Measurements from ENCODE around the gene SIRPD.
"Not testable (repeated sequence)": the region's sequence is repeated elsewhere in the genome, so short reads cannot be mapped to it uniquely, and the experiment has no call there.

Gene SIRPD

DNA sequence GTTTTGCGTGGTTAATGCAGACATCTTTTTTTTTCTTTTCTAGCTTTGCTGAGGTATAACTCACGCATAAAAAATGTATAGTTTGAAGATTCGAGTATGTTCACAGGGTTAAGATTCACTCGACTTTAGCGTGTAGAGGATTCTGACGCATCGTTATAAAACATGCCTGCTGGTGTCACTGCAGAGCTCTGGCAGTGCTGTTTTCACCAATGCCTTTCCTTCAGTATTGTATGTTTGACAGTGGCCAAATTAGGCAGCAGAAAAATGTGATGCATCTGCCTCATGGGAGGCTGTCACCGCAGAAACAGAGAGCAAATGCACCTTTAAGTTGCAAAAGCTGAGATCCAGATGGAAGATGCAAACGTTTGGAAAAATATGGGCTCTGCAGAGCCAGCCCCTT lies 48.3 kb downstream of the SIRPD start:
- Histone ChIP-seq H3K4me2 (no peak overlapping the region), H3K4me1 (no peaks in the 10 kb centered on the region), H3K36me3 (peaks cover 0 to 12% (median 0%) of the 10 kb centered on the region in 11 experiments; a peak in 2 of 22 replicates), H3K9me3 (replicated peaks in 1 of 11) (peaks cover 7 to 20% (median 12%) of the 10 kb centered on the region in 11 experiments; a peak in 19 of 22 replicates), H3K27ac (no peak overlapping the region), H3K4me3 (no peak overlapping the region), H4K20me1 (no peaks in the 10 kb centered on the region), H3K9ac (no peak overlapping the region), H3K27me3 (no peaks in the 10 kb centered on the region)
- TF ChIP-seq Cebpa-rat (IDR thresholded peaks at IDR 0.05): no peak

GRCh38 chr20:1508574-1508973 lies 48.9 kb downstream of the SIRPD start:
- H3K27ac ChIP-seq: no peak overlapping the region
- peaks cover 7 to 15% (median 11%) of the 10 kb centered on the region in 11 experiments; a peak in 19 of 22 replicates for H3K9me3 ChIP-seq (replicated peaks in 1 of 11)
- peaks cover 0 to 10% (median 0%) of the 10 kb centered on the region in 11 experiments; a peak in 2 of 22 replicates for H3K36me3 ChIP-seq
- no peaks in the 10 kb centered on the region for H3K4me1 ChIP-seq
- H3K4me2 ChIP-seq: no peak overlapping the region
- no peaks in the 10 kb centered on the region for H4K20me1 ChIP-seq
- no peak for TF ChIP-seq Cebpa-rat (IDR thresholded peaks at IDR 0.05)
- H3K4me3 ChIP-seq: no peak overlapping the region
- H3K9ac ChIP-seq: no peak overlapping the region
- no peaks in the 10 kb centered on the region for H3K27me3 ChIP-seq

DNA sequence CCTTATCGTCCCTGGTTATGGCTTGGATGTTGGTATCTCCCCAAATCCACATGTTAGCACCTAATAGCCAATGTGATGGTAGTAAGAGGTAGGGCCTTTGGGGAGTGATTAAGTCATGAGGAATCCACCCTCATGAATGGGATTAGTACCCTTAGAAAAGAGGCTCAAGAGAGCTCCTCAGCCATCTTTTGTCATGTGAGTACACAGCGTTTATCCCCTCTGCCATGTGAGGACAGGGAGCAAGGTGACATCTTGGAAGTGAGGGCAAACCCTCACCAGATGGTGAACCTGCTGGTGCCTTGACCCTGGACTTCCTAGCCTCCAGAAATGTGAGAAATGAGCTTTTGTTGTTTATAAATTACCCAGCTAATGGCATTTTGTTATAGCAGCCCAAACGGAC lies 50.2 kb downstream of the SIRPD start:
- Histone ChIP-seq H3K36me3 (no peaks in the 10 kb centered on the region), H3K4me3 (no peak overlapping the region), H3K4me2 (no peak overlapping the region), H3K9me3 (replicated peaks in 1 of 11) (peaks cover 0 to 8% (median 1%) of the 10 kb centered on the region in 11 experiments; a peak in 11 of 22 replicates), H4K20me1 (no peaks in the 10 kb centered on the region), H3K4me1 (peaks cover 0 to 8% (median 0%) of the 10 kb centered on the region in 10 experiments; a peak in 4 of 20 replicates), H3K9ac (no peak overlapping the region), H3K27ac (no peak overlapping the region), H3K27me3 (no peaks in the 10 kb centered on the region)
- no peak for TF ChIP-seq Cebpa-rat (IDR thresholded peaks at IDR 0.05)

DNA sequence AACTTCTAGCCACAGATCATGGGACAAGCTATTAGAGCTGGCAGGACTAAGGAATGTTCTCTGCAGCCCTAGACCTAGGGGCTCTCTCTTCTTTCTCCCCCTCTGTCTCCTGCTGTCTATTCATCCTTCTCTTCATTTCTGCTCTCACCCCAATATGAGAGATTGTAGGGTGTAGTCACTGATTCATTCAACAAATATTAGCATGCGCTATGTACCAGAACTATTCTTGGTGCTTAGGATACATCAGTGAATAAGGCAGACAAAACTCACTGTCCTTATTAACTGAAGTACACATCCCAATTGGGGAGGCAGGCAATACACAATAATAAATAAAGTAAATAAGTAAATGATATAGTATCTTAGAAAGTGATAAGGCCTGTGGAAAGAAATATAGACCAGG lies 51.6 kb downstream of the SIRPD start:
- Histone ChIP-seq H3K4me1 (peaks cover 0 to 8% (median 0%) of the 10 kb centered on the region in 10 experiments; a peak in 4 of 20 replicates), H3K27ac (no peak overlapping the region), H3K4me2 (no peak overlapping the region), H3K9ac (no peak overlapping the region), H3K27me3 (peaks cover 0 to 4% (median 0%) of the 10 kb centered on the region in 11 experiments; a peak in 3 of 22 replicates), H3K4me3 (no peak overlapping the region), H3K9me3 (replicated peaks in 1 of 11) (peaks cover 0 to 11% (median 0%) of the 10 kb centered on the region in 11 experiments; a peak in 8 of 22 replicates), H4K20me1 (no peaks in the 10 kb centered on the region), H3K36me3 (no peaks in the 10 kb centered on the region)
- no peak for TF ChIP-seq Cebpa-rat (IDR thresholded peaks at IDR 0.05)

DNA sequence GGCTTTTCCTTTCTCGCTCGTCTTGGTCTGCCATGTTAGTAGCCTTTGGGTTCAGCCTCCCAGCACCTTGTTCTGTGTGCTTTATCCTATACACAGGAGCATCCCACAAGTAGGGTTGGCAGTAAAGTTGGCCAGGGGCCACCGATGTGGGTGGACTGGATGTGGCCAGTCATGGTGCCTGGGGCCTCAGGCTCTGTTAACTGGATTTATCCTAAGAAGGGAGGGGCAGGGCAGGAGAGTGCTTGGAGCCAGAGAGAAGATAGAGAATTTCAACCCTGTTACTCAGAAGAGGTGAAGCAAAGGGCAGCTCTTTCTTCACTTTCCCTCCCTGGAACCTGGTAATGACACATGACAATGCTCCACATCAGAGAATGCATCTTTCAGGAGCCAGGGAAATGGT lies 52.1 kb downstream of the SIRPD start:
- Histone ChIP-seq H3K4me3 (no peak overlapping the region), H3K9me3 (replicated peaks in 1 of 11) (peaks cover 0 to 16% (median 0%) of the 10 kb centered on the region in 11 experiments; a peak in 8 of 22 replicates), H3K27ac (no peak overlapping the region), H3K4me2 (no peak overlapping the region), H3K9ac (no peak overlapping the region), H3K36me3 (no peaks in the 10 kb centered on the region), H4K20me1 (no peaks in the 10 kb centered on the region), H3K4me1 (peaks cover 0 to 8% (median 0%) of the 10 kb centered on the region in 10 experiments; a peak in 4 of 20 replicates), H3K27me3 (peaks cover 0 to 8% (median 0%) of the 10 kb centered on the region in 11 experiments; a peak in 3 of 22 replicates)
- TF ChIP-seq Cebpa-rat (IDR thresholded peaks at IDR 0.05): no peak

DNA sequence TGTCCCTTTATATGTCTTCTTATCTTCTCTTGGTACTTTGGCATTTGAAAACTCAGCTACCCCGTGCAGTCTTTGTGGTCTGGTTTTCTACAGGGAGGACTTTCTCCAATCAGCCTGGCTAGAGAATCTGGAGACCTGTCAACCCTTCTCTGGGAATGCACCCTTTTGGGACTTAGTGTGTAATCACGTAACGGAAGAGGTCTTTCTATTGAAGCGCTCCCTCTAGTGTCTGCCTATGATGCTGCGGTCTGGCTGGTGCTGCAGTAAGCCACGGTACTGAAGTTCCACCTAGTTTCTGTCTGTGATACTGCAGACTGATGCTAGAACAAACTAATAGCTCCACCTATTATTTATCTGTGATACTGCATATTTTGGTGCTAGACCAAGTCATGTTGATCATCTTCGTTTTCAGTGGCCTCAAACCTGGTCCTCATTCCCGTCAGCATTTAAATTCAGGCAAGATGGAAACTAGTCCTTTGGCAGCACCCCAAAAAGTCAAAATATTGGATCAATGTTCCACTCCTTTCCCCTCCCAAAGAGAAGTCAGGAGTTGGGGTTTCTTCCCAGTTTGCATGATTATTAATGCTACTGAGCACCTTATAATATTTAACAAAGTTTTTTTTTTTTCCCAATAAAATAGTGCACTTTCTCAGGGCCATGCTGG lies 53.8 kb downstream of the SIRPD start:
- Histone ChIP-seq H3K4me2 (no peak overlapping the region), H3K36me3 (no peaks in the 10 kb centered on the region)

DNA sequence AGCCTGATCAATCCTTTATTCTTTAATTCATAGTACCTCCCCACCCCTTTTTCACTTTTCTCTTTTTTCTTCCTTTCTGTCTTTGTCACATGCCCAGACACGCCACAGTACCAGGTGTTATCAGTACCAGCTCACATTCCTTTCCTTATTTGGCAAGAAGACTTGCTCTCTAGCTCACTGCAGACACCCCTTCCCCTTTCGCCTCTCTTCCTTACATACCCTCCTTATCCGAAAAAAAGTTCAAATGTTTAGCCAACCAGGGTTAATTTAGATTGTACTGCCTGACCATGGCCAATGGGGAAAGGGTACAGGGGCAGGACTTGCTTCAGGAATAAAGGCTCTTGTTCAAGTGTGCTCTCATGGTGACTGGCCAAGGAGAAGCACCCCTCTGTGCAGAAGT lies 57.0 kb downstream of the SIRPD start:
- Histone ChIP-seq H3K4me2 (no peak overlapping the region), H3K4me1 (peaks cover 0 to 11% (median 0%) of the 10 kb centered on the region in 10 experiments; a peak in 6 of 20 replicates), H3K4me3 (no peak overlapping the region), H4K20me1 (no peaks in the 10 kb centered on the region), H3K36me3 (no peaks in the 10 kb centered on the region), H3K9ac (no peak overlapping the region), H3K27ac (no peak overlapping the region), H3K27me3 (peaks cover 0 to 42% (median 0%) of the 10 kb centered on the region in 11 experiments; a peak in 5 of 22 replicates), H3K9me3 (replicated peaks in 1 of 11) (peaks cover 0 to 25% (median 6%) of the 10 kb centered on the region in 11 experiments; a peak in 13 of 22 replicates)
- no peak for TF ChIP-seq Cebpa-rat (IDR thresholded peaks at IDR 0.05)

More for the DNA sequence above, 53.8 kb downstream of the SIRPD start:
- no peak overlapping the region for H3K4me3 ChIP-seq
- peaks cover 0 to 23% (median 0%) of the 10 kb centered on the region in 11 experiments; a peak in 3 of 22 replicates for H3K27me3 ChIP-seq
- peaks cover 0 to 8% (median 0%) of the 10 kb centered on the region in 10 experiments; a peak in 4 of 20 replicates for H3K4me1 ChIP-seq
- H3K9ac ChIP-seq: no peak overlapping the region
- H3K27ac ChIP-seq: no peak overlapping the region
- H4K20me1 ChIP-seq: no peaks in the 10 kb centered on the region
- peaks cover 0 to 16% (median 0%) of the 10 kb centered on the region in 11 experiments; a peak in 8 of 22 replicates for H3K9me3 ChIP-seq (replicated peaks in 1 of 11)
- TF ChIP-seq Cebpa-rat (IDR thresholded peaks at IDR 0.05): no peak

DNA sequence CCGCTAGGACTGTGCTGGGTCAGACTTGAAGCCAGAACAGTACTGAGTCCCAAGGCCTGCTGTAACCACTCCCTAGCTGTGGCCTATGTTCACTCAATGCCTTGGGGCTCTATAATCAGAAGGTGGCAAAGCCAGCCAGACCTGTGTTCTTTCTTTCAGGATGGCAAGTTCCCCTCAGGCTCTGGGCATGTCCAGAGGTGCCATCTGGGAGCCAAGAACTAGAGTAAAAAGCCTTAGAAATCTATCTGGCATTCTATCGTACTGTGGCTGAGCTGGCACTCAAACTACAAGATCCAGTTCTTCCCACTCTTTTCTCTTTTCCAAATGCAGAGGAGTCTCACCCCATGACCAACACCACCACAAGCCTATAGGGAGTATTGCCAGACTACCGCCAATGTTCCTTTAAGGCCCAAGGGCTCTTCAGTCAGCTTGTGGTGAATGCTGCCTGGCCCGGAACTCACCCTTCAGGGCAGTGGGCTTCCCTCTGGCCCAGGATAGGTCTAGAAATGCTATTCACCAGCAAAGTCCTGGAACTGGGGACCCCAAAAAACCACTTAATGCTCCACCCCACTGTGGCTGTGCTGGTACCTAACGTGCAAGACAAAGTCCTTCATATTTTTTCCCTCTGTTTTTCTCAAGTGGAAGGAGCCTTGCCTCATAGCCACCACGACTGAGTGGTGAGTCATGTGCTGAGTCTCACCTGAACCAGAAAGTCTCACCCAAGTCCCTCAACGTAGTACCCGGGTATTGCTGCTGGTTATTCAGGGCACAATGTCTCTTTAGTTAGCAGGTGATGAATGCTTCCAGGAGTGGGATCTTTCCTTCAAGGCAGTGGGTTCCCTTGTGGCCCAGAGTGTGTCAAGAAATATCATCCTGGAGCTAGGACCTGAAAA lies 57.7 kb downstream of the SIRPD start:
- Histone ChIP-seq H3K4me1 (peaks cover 4 to 19% (median 6%) of the 10 kb centered on the region in 10 experiments), H3K36me3 (no peaks in the 10 kb centered on the region), H3K4me3 (no peak overlapping the region), H3K27ac (no peak overlapping the region), H3K27me3 (peaks cover 0 to 48% (median 0%) of the 10 kb centered on the region in 11 experiments; a peak in 5 of 22 replicates), H4K20me1 (no peaks in the 10 kb centered on the region), H3K9ac (no peak overlapping the region), H3K9me3 (replicated peaks in 1 of 11) (peaks cover 0 to 25% (median 6%) of the 10 kb centered on the region in 11 experiments; a peak in 13 of 22 replicates), H3K4me2 (no peak overlapping the region)
- no peak for TF ChIP-seq Cebpa-rat (IDR thresholded peaks at IDR 0.05)

- Histone ChIP-seq H3K4me1 (peaks cover 24 to 34% (median 30%) of the 10 kb centered on the region in 10 experiments), H3K9me3 (replicated peaks in 1 of 11) (peaks cover 0 to 26% (median 6%) of the 10 kb centered on the region in 11 experiments; a peak in 15 of 22 replicates), H3K27me3 (peaks cover 0 to 48% (median 0%) of the 10 kb centered on the region in 11 experiments; a peak in 5 of 22 replicates)
- not testable (repeated sequence) for H3K9ac ChIP-seq, H3K4me3 ChIP-seq, H4K20me1 ChIP-seq, H3K4me2 ChIP-seq, H3K36me3 ChIP-seq, H3K27ac ChIP-seq
These were observed 60.1 kb downstream of the SIRPD start for GRCh38 chr20:1497371-1497770.

All from BLaER1 treated with 17β-estradiol and CSF1 and Interleukin-3, amounts not matched to agents 10 nM and 100 nM (cell line).